HPDE6-E6E7 (cell line): ENCODE data around the gene ZNF521.
"Not testable (repeated sequence)": the region's sequence is repeated elsewhere in the genome, so short reads cannot be mapped to it uniquely, and the experiment has no call there.

ENCODE experiments used
- DNase-seq: peaks from one replicate; pipeline ENCODE4 v3.0.0; 2011; ENCODE audit warnings: missing footprints; ENCODE audit errors: extremely low spot score

ZNF521 gene

GRCh38 chr18:25289001-25289631 is 62.9 kb downstream of the ZNF521 start:
- DNase-seq = no peak

DNA sequence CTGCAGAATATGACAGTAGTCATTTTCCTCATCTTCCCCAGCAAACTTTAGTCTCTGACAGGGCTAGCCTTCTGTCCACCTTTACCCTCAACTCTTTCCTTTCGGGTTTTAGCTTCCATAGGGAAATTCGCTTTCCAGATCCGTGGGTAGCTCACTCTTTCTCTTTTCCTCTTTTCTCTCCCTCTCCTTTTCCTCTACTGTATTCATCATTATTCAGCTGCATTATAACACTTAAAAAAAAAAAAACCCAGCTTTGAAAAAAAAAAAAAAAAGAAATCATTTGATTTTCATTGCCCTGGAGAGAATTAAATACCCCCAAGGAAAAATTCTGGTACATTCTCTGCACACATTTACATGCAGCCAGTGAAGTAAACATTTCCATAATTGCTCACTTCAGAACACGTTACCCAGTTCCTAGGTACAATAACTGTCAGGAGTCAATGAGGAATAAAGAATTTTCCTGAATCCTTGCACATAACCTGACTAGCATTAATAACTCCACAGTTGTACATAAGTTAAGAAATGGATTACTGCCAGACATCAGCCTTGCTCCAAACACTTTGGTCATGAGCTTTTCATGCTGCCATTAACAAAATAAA is 63.5 kb downstream of the ZNF521 start:
- no peak for DNase-seq

- DNase-seq = no peak
Observed at GRCh38 chr18:25287106-25287505, 64.9 kb downstream of the ZNF521 start.

- no peak for DNase-seq
Observed at GRCh38 chr18:25284861-25285550, 67.0 kb downstream of the ZNF521 start.

GRCh38 chr18:25284281-25284680 is 67.7 kb downstream of the ZNF521 start:
- DNase-seq = no peak

DNA sequence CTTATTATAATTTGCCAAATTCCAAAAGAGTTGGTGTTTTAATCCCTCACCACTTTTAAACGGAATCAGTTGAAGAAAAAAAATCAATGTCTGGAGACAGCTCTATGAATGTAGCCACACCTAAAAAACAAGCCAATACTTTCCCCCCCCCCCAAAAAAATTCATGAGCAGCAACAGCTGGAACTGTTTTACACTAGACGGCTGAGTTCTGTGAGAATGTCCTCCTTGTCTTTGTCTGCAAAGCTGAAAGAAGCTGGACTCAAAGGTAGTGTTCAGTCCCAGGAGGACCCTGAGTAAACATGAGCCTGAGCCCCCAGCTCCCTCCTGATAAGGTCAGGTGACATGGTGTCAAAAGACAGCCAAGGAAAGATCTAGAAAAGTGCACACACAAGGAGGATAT is 68.2 kb downstream of the ZNF521 start:
- no peak for DNase-seq

DNA sequence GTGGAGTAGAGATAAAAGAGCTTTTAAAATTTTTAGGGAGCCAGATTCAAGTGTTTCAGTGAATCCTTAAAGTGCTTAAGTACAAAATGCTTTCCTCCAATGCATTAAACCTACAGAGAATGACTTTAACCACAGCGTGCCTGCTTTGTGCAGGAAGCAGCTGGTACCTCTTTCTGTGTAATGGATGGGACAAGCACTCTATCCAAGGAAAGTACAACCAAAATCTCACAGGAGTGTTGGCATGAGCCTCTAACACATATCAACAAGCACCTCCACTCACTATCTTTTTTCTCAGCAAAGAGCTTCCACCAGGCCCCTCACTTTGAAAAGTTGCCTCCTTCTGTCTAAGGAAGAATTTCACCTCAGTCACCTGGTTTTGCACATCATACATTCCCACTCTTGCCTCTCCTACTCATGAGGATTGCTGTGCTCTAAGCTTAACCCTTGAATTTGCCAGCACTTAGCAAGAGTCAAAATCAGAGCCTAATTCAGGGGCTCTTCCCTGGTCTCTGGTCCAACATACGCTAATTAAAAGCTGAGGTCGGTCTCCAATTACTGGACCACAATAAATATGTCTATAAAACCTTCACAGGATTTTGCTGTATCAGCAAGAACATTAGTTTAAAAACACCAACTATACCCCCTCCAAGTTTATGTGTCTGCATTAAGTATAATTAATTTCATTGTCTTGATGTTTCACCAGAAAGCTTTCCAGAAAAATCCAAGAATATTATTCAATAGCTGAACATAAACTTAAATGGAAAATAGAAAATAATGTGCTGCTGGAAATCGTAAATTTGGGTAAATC is 68.9 kb downstream of the ZNF521 start:
- DNase-seq = no peak

GRCh38 chr18:25282282-25282681 is 69.7 kb downstream of the ZNF521 start:
- DNase-seq = no peak

DNA sequence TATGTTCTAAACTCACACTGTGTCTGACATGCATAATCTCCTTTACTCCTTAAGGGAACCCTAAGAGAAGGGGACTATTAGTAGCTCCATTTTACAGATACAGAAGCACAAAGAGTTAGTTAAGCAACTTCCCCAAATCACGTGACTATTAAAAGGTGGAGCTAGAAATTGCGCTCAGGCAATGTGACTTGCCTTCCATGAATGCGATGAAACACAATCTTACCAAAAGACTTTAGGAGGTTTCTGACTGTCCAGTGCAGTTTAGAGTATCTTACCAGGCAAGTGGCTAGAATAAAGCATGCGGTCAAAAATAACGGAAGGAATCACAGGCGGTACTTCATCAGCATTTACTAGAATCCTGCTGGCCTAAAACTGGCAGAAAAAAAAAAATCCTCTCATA is 70.4 kb downstream of the ZNF521 start:
- no peak for DNase-seq

DNA sequence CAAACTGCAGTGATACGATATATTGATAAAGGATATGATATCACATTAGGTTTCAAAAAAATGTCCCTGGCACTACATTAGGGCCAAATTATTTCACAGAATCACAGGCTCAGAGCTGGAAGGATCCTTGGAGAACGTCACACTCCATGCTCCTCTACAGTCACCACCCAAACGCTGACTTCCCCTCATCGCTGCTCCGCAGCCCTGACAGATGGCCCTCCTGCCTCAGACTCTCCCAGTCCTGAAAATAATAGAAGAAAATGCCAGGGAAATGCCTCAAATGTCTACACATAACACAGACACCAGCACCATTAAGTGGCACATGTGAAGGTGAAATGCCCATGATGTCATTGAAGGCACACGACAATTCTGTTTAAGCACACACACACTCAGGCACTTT is 72.0 kb downstream of the ZNF521 start:
- DNase-seq = no peak

DNA sequence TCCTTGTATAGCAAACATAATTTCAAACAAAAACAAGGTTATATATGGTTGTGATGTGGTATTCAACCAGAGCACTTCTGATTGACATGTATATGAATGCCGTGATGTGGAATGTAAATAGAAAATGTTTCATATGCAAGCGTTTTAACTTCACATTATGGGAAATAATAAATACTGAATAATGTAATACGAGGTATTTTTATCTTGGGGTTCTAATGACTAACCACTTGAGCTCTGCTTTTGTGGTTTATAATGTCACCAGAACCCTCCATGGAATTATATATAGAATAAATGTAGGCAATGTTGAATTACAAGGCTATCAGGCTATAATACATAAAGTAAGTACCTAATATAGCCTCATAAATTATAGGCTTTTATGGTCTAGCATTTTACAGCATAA is 72.4 kb downstream of the ZNF521 start:
- no peak for DNase-seq

DNA sequence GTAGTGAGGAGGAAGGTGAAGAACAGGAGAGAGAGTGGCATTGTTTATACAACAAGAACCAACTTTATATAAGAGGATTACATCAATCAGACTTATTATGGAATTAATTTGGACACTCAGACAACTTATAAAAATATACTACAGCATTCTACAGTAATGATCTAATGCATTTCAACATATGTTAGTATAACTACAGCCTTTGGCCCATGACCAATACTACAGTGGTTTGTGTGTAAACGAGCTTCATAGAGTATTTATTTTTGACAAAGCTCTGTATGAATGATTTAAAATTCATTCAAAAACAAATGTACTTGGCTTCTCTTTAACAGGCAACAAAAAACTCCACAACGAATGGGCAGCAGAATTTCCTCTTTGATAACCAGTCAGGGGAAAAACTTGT is 72.8 kb downstream of the ZNF521 start:
- DNase-seq = no peak

GRCh38 chr18:25278394-25278793 is 73.6 kb downstream of the ZNF521 start:
- DNase-seq = no peak

- no peak for DNase-seq
Observed at GRCh38 chr18:25275412-25276001, 76.5 kb downstream of the ZNF521 start.

DNA sequence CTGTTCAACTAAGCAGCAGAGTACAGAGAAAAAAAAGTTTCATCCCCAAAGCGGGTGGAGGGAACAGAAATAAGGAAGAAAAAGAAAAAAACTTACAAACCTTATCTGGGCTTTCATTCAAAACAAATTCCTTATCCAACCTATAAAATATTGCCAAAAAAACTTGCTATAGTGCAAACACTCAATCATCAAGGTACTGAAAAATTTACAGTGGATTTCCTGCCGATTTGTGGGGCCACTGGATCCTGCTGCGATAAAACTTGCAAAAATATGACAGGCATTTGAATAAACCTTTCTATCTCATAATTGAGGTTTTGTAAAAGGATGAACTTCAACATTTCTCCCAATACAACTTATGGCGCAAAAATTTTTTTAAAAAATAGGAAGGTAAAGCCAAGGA is 77.0 kb downstream of the ZNF521 start:
- no peak for DNase-seq

- not testable (repeated sequence) for DNase-seq
Observed at GRCh38 chr18:25266931-25267527, 84.9 kb downstream of the ZNF521 start.

DNA sequence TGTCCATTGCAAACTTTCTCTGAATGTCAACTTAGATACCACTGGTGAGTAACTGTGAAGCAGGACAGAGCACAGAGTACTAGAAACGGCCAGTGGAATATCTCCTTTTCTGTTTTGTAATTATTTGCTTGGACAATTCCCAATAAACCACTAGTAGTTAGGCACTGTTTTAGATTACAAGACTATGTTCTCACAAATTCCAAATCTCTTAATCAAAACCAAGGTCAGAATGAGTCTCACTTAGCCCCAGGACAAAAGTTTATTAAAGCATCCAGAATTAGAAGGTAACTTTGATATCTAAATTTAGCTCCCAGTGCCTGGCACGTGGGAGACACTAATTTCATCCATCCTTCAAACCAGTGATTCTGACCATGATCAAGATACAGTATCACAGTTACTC is 89.0 kb downstream of the ZNF521 start:
- DNase-seq = no peak

GRCh38 chr18:25261768-25262167 is 90.2 kb downstream of the ZNF521 start:
- no peak for DNase-seq

- DNase-seq = no peak
Observed at GRCh38 chr18:25256439-25256838, 95.5 kb downstream of the ZNF521 start.

DNA sequence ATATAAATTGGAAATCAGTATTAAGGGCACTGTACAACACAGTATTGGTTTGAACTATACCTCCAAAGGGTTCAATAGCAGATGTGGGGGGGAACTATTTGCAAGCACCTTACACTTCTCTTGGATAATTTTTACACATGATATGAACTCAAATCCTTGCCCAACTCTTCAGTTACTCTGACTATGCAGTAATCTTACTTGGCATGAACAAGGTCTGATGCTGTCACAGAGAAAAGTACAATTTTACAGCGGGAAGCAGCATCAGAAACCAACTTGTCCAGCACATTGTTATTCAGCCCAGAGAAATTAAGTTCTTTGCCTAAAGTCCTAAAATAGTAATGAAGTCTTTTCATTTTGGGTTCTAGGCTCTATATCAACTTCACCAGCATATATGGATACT is 98.2 kb downstream of the ZNF521 start:
- no peak for DNase-seq

- no peak for DNase-seq
Observed at GRCh38 chr18:25253136-25253535, 98.8 kb downstream of the ZNF521 start.

DNA sequence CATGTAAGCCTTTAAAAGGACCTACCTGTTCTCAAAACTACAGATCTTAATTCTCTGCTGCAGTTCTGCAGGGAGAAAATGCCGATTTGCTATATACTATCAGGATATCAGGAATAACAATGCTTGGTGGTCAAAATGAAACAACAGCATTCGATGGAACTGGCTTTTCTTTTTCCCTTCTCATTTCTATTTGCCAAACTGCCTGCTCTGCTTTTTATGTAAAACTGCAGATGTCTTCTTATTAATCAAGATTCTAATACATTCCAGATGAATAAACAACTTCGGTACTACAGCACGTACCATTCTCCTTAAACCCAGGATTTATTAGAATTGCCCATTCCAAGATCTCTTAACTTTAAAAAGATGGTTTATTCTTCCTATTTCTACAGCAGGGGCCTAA is 100.9 kb downstream of the ZNF521 start:
- no peak for DNase-seq
